ENCODE results near the gene EEF1AKMT4.

DNA sequence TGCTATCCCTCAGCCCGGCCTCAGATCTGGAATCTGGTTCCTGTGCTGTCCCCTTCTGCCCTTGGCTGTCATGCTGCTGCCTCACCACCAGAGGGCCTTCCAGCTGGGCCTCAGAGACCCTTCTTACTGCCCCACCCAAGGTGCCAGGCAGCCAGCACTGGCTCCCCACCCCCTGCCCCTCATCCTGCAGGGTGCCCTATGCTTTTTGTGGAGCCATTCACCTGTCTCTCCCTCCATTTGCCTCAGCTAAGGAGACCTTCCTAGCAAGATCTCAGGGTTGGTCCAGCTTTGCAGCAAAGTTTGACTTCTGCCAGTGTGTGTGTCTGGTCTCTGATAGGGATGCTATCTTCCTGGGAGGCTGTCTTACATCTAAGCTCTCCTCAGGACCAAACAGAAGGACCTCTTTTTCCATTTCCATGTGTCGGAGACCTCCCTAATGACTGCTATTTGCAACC lies 22.0 kb upstream of the EEF1AKMT4 start:
- no peak for TF ChIP-seq POLR2A (IDR thresholded peaks at IDR 0.05; ENCODE audit: low read length)
- TF ChIP-seq GATA1 (IDR thresholded peaks at IDR 0.05; ENCODE audit: low read depth, low read length) = no peak
